Natural killer cell (primary cell): ENCODE results near the gene OXER1. TPM values are rescaled to one million over a fixed set of nuclear protein-coding genes. Genes with fewer than 3 reads are reported as not detected.
"Not testable (repeated sequence)": the region's sequence is repeated elsewhere in the genome, so short reads cannot be mapped to it uniquely, and the experiment has no call there.

Experiments
- ATAC-seq, 3 donors: fragments of 150-1000 bp in 2 of 3; fragments of 200-7000 bp in 1 of 3; cut with Tn5 transposase; 1 replicate in 1 of 3; 2 replicates in 2 of 3; pipeline ENCODE4 v1.10.0; 2021; ENCODE audit warnings: mild to moderate bottlenecking in 2 of 3, moderate library complexity in 2 of 3
- DNase-seq, 2 donors: peaks; one replicate each; pipeline versions ENCODE4 v3.0.0 to v3.0.0-alpha.2; 2013 to 2021; ENCODE audit warnings: mixed read lengths in 1 of 2
- H3K27ac ChIP-seq: one replicate; pipeline ENCODE4 v1.5.1; 2013; ENCODE audit warnings: mild to moderate bottlenecking, low read length
- H3K27me3 ChIP-seq: one replicate; pipeline ENCODE4 v1.6.1; 2013; ENCODE audit warnings: low read length; ENCODE audit not compliant: control insufficient read depth, insufficient read depth
- H3K36me3 ChIP-seq: one replicate; pipeline ENCODE4 v1.6.1; 2013; ENCODE audit warnings: low read length; ENCODE audit not compliant: control insufficient read depth, insufficient read depth
- H3K4me1 ChIP-seq: one replicate; pipeline ENCODE4 v1.6.1; 2013; ENCODE audit warnings: low read length; ENCODE audit not compliant: control insufficient read depth, insufficient read depth
- H3K4me3 ChIP-seq: one replicate; pipeline ENCODE4 v1.5.1; 2013; ENCODE audit warnings: low read length
- H3K9me3 ChIP-seq: one replicate; pipeline ENCODE4 v1.6.1; 2013; ENCODE audit warnings: low read length; ENCODE audit not compliant: control insufficient read depth, insufficient read depth
- H3K27ac Mint-ChIP-seq, 2 donors: one replicate each; pipeline ENCODE4 v1.8.0; 2022; ENCODE audit warnings: mild to moderate bottlenecking in 2 of 2, mixed read lengths in 2 of 2, moderate library complexity in 1 of 2
- H3K27me3 Mint-ChIP-seq, 2 donors: one replicate each; pipeline ENCODE4 v1.8.0; 2022; ENCODE audit warnings: low read depth in 2 of 2, mixed read lengths in 2 of 2
- H3K36me3 Mint-ChIP-seq: one replicate; pipeline ENCODE4 v1.8.0; 2022; ENCODE audit warnings: mixed read lengths
- H3K4me1 Mint-ChIP-seq, 2 donors: one replicate each; pipeline ENCODE4 v1.8.0; 2022; ENCODE audit warnings: mixed read lengths in 2 of 2
- H3K4me3 Mint-ChIP-seq: one replicate; pipeline ENCODE4 v1.8.0; 2022; ENCODE audit warnings: mild to moderate bottlenecking, moderate library complexity, mixed read lengths
- H3K9me3 Mint-ChIP-seq, 2 donors: one replicate each; pipeline ENCODE4 v1.8.0; 2022; ENCODE audit warnings: mixed read lengths in 2 of 2
- WGBS: methylation state at CpG from one replicate; pipeline ENCODE4 v1.1.7; 2013; ENCODE audit warnings: missing lambda C conversion rate; ENCODE audit not compliant: insufficient coverage; 5-methylcytosine and 5-hydroxymethylcytosine counted together
- intact Hi-C: fragments of 100-400 bp; cut with micrococcal nuclease; formaldehyde crosslinking; loops from one replicate; pipeline ENCODE4 v1.14.2; 2022
- total RNA-seq, 4 donors: library from RNA; stranded (reverse); fragments of 120-200 nt in 1 of 4; gene quantifications; one replicate each; pipeline versions ENCODE4 v1.2.3 to v1.2.4, GENCODE V29; 2013 to 2022
- TF ChIP-seq, protein P1 (sequence below): fragments of 200-600 bp; IDR thresholded peaks from one replicate; pipeline ENCODE4 v1.8.0; 2022; ENCODE audit warnings: antibody characterized with exemption

Gene OXER1
- total RNA-seq, 3 donors from 2014 or later (not counting 1 experiment from before 2014, with no cell fraction given), result 0.19 to 2.7 (median 0.41) TPM

DNA sequence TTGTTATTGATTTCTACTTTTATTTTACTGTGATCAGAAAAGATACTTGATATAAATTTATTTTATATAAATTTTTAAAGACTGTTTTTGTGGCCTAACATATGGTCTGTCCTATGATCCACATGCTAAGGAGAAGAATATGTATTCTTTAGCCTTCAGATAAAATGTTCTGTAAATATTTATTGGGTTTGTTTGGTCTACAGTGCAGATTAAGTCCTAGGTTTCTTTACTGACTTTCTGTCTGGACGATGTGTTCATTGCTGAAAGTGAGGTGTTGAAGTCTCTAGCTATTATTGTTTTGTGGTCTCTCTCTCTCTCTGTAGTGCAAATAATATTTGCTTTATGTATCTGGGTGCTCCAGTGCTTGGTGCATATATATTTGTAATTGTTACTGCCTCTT, 30.1 kb downstream of the OXER1 start:
- Mint-ChIP-seq H3K27me3 (no peaks in the 10 kb centered on the region), H3K4me1 (peaks cover 0 to 6% of the 10 kb centered on the region in 2 donors), H3K27ac (no peak overlapping the region), H3K9me3 (peaks cover 4 to 20% of the 10 kb centered on the region in 2 donors), H3K36me3 (peaks cover 29% of the 10 kb centered on the region), H3K4me3 (no peak overlapping the region)
- no peak for ATAC-seq
- WGBS, result 89% methylated on average over 1 of the region's 1 CpG
- Histone ChIP-seq H3K9me3 (no peaks in the 10 kb centered on the region), H3K27me3 (no peaks in the 10 kb centered on the region), H3K27ac (no peak overlapping the region), H3K4me3 (no peak overlapping the region), H3K36me3 (peaks cover 1% of the 10 kb centered on the region), H3K4me1 (no peaks in the 10 kb centered on the region)
- intact Hi-C loops, result no loop called here
- DNase-seq, result no peak
- TF ChIP-seq, protein P1, sequence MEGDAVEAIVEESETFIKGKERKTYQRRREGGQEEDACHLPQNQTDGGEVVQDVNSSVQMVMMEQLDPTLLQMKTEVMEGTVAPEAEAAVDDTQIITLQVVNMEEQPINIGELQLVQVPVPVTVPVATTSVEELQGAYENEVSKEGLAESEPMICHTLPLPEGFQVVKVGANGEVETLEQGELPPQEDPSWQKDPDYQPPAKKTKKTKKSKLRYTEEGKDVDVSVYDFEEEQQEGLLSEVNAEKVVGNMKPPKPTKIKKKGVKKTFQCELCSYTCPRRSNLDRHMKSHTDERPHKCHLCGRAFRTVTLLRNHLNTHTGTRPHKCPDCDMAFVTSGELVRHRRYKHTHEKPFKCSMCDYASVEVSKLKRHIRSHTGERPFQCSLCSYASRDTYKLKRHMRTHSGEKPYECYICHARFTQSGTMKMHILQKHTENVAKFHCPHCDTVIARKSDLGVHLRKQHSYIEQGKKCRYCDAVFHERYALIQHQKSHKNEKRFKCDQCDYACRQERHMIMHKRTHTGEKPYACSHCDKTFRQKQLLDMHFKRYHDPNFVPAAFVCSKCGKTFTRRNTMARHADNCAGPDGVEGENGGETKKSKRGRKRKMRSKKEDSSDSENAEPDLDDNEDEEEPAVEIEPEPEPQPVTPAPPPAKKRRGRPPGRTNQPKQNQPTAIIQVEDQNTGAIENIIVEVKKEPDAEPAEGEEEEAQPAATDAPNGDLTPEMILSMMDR, result no peak

DNA sequence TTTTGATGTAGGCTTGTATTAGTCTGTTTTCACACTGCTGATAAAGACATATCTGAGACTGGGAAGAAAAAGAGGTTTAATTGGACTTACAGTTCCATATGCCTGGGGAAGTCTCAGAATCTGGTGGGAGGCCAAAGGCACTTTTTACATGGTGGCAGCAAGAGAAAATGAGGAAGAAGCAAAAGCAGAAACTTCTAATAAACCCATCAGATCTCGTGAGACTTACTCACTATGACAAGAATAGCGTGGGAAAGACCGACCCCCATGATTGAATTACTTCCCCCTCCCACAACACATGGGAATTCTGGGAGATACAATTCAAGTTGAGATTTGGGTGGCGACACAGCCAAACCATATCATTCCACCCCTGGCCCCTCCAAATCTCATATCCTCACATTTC, 32.6 kb downstream of the OXER1 start:
- H3K27ac Mint-ChIP-seq, H3K9me3 ChIP-seq, H3K4me1 Mint-ChIP-seq, H3K27me3 ChIP-seq, intact Hi-C loops, H3K27ac ChIP-seq, ATAC-seq, H3K36me3 ChIP-seq, H3K4me3 ChIP-seq, H3K4me1 ChIP-seq, H3K27me3 Mint-ChIP-seq, DNase-seq, H3K4me3 Mint-ChIP-seq: not testable (repeated sequence)
- Mint-ChIP-seq H3K9me3 (peaks cover 4 to 20% of the 10 kb centered on the region in 2 donors), H3K36me3 (peaks cover 29% of the 10 kb centered on the region)
- 90% methylated on average over 4 of the region's 4 CpGs for WGBS

DNA sequence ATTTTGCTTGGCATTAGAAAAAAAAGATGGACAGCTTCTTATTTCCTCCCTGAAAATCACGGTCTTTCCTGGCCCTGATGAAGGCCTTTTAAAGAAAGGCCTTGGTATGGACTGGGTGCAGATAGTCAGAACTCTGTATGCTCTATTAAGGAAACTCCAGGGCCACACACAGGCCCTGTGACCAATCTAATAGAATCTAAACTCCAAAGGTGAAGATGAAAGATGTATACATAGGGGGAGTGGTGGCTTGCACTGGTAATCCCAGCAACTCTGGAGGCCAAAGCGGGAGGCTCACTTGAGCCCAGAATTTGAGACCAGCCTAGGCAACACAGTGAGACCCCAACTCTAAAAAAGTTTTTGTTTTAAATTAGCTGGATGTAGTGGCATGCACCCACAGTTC, 37.3 kb downstream of the OXER1 start:
- no peak for ATAC-seq
- TF ChIP-seq, protein P1, result no peak

DNA sequence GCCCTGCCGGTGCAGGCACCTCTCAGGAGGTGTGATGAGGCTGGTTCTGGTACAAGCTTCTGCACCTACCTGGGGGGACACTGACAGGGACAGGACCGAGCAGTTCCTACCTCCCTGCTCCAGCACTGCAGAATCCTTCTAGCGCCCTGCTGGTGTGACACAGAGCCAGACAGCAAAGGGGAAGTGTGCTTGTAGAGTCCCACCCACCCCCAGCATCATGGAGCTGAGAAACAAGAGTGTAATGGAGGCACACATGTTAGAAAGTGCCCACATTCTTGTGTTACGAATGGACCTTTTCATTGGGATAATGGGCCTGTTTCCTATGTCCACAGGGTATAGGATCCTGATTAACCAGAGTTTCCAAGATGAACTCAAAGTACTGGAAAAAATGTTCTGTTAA, 38.3 kb downstream of the OXER1 start:
- H3K4me1 Mint-ChIP-seq, result no peaks in the 10 kb centered on the region
- H3K4me3 ChIP-seq, result no peak overlapping the region
- H3K9me3 Mint-ChIP-seq, result no peaks in the 10 kb centered on the region
- H3K27ac Mint-ChIP-seq, result no peak overlapping the region
- H3K27me3 ChIP-seq, result no peaks in the 10 kb centered on the region
- H3K27ac ChIP-seq, result no peak overlapping the region
- TF ChIP-seq, protein P1, result no peak
- H3K4me3 Mint-ChIP-seq, result no peak overlapping the region
- no peaks in the 10 kb centered on the region for H3K36me3 ChIP-seq
- no peaks in the 10 kb centered on the region for H3K9me3 ChIP-seq
- WGBS, result 82% methylated on average over 3 of the region's 4 CpGs
- no peaks in the 10 kb centered on the region for H3K36me3 Mint-ChIP-seq
- ATAC-seq (no peak), DNase-seq (no peak)
- no peaks in the 10 kb centered on the region for H3K27me3 Mint-ChIP-seq
- intact Hi-C loops, result no loop called here
- H3K4me1 ChIP-seq, result no peaks in the 10 kb centered on the region

More for the DNA sequence above, 37.3 kb downstream of the OXER1 start:
- H3K27me3 Mint-ChIP-seq, result no peaks in the 10 kb centered on the region
- intact Hi-C loops, result no loop called here
- H3K27ac Mint-ChIP-seq, result no peak overlapping the region
- peaks cover 0 to 3% of the 10 kb centered on the region in 2 donors for H3K9me3 Mint-ChIP-seq
- H3K9me3 ChIP-seq, result no peaks in the 10 kb centered on the region
- H3K4me3 ChIP-seq, result no peak overlapping the region
- H3K4me1 Mint-ChIP-seq, result no peaks in the 10 kb centered on the region
- no peaks in the 10 kb centered on the region for H3K27me3 ChIP-seq
- 96% methylated on average over 2 of the region's 2 CpGs for WGBS
- no peaks in the 10 kb centered on the region for H3K4me1 ChIP-seq
- H3K27ac ChIP-seq, result no peak overlapping the region
- no peaks in the 10 kb centered on the region for H3K36me3 ChIP-seq
- peaks cover 5% of the 10 kb centered on the region for H3K36me3 Mint-ChIP-seq
- no peak for DNase-seq
- H3K4me3 Mint-ChIP-seq, result no peak overlapping the region
